Activated CD8-positive, alpha-beta memory T cell treated with anti-CD3 and anti-CD28 coated beads, Interleukin-2, amount 50 U/mL, for 4 hours (primary cell): ENCODE data around the gene NACC1.

ENCODE experiments used
- DNase-seq: peaks from one replicate; pipeline ENCODE4 v3.0.0-alpha.2; 2020

Gene NACC1

GRCh38 chr19:13089139-13089856, 28.8 kb upstream of the NACC1 start:
- no peak for DNase-seq

- no peak for DNase-seq
These were observed 28.1 kb upstream of the NACC1 start for GRCh38 chr19:13089857-13090507.

- DNase-seq: no peak
These were observed 27.4 kb upstream of the NACC1 start for GRCh38 chr19:13090511-13091231.

- DNase-seq: no peak
These were observed 26.5 kb upstream of the NACC1 start for GRCh38 chr19:13091400-13092157.

- no peak for DNase-seq
These were observed 25.9 kb upstream of the NACC1 start for GRCh38 chr19:13092158-13092543.

GRCh38 chr19:13092606-13093235, 25.3 kb upstream of the NACC1 start:
- no peak for DNase-seq

- DNase-seq: peak; percentile 80
These were observed 24.5 kb upstream of the NACC1 start for GRCh38 chr19:13093407-13094105.

- DNase-seq: no peak
These were observed 24.0 kb upstream of the NACC1 start for GRCh38 chr19:13094106-13094504.

- DNase-seq: no peak
These were observed 23.2 kb upstream of the NACC1 start for GRCh38 chr19:13094771-13095392.

- DNase-seq: no peak
These were observed 22.7 kb upstream of the NACC1 start for GRCh38 chr19:13095393-13095784.

GRCh38 chr19:13095934-13096927, 21.8 kb upstream of the NACC1 start:
- no peak for DNase-seq

- no peak for DNase-seq
These were observed 21.0 kb upstream of the NACC1 start for GRCh38 chr19:13097033-13097462.

GRCh38 chr19:13097463-13098258, 20.4 kb upstream of the NACC1 start:
- DNase-seq: no peak

- DNase-seq: no peak
These were observed 19.6 kb upstream of the NACC1 start for GRCh38 chr19:13098277-13099072.

- peak; percentile 74 for DNase-seq
These were observed 18.7 kb upstream of the NACC1 start for GRCh38 chr19:13099073-13099999.

GRCh38 chr19:13100031-13100588, 18.0 kb upstream of the NACC1 start:
- peak; percentile 60 for DNase-seq
